Measurements from ENCODE around the gene ATP11C.
"Not testable (repeated sequence)": the region's sequence is repeated elsewhere in the genome, so short reads cannot be mapped to it uniquely, and the experiment has no call there.

The ATP11C gene

GRCh38 chrX:139869796-139870195, 63.1 kb downstream of the ATP11C start:
- TF ChIP-seq, protein P1, sequence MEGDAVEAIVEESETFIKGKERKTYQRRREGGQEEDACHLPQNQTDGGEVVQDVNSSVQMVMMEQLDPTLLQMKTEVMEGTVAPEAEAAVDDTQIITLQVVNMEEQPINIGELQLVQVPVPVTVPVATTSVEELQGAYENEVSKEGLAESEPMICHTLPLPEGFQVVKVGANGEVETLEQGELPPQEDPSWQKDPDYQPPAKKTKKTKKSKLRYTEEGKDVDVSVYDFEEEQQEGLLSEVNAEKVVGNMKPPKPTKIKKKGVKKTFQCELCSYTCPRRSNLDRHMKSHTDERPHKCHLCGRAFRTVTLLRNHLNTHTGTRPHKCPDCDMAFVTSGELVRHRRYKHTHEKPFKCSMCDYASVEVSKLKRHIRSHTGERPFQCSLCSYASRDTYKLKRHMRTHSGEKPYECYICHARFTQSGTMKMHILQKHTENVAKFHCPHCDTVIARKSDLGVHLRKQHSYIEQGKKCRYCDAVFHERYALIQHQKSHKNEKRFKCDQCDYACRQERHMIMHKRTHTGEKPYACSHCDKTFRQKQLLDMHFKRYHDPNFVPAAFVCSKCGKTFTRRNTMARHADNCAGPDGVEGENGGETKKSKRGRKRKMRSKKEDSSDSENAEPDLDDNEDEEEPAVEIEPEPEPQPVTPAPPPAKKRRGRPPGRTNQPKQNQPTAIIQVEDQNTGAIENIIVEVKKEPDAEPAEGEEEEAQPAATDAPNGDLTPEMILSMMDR (IDR thresholded peaks at IDR 0.05; ENCODE audit: low read depth, low read length) = no peak
- no peak overlapping the region for H3K4me3 ChIP-seq (ENCODE audit: low read depth, low read length)

GRCh38 chrX:139864640-139865039, 68.2 kb downstream of the ATP11C start:
- no peak for DNase-seq
- H3K27me3 ChIP-seq (ENCODE audit: insufficient read depth, low read depth, severe bottlenecking) = no peaks in the 10 kb centered on the region
- H3K27ac ChIP-seq = no peak overlapping the region

More at GRCh38 chrX:139869796-139870195, 63.1 kb downstream of the ATP11C start:
- no peaks in the 10 kb centered on the region for H3K27me3 ChIP-seq (ENCODE audit: insufficient read depth, low read depth, severe bottlenecking)
- no peaks in the 10 kb centered on the region for H3K36me3 ChIP-seq
- H3K9me3 ChIP-seq (ENCODE audit: severe bottlenecking) = no peaks in the 10 kb centered on the region
- H3K27ac ChIP-seq = no peak overlapping the region
- DNase-seq = no peak

GRCh38 chrX:139862208-139862607, 70.6 kb downstream of the ATP11C start:
- TF ChIP-seq, protein P1 (IDR thresholded peaks at IDR 0.05; ENCODE audit: low read depth, low read length) = 0 out of 2 replicates have a peak, but pooled peaks have one; percentile 8
- no peaks in the 10 kb centered on the region for H3K36me3 ChIP-seq
- no peak for DNase-seq
- no peak overlapping the region for H3K27ac ChIP-seq
- H3K27me3 ChIP-seq (ENCODE audit: insufficient read depth, low read depth, severe bottlenecking) = peaks cover 7% of the 10 kb centered on the region
- H3K9me3 ChIP-seq (ENCODE audit: severe bottlenecking) = no peaks in the 10 kb centered on the region
- H3K4me3 ChIP-seq (ENCODE audit: low read depth, low read length) = no peak overlapping the region

More at GRCh38 chrX:139864640-139865039, 68.2 kb downstream of the ATP11C start:
- TF ChIP-seq, protein P1 (IDR thresholded peaks at IDR 0.05; ENCODE audit: low read depth, low read length) = no peak
- no peak overlapping the region for H3K4me3 ChIP-seq (ENCODE audit: low read depth, low read length)
- H3K36me3 ChIP-seq = no peaks in the 10 kb centered on the region
- H3K9me3 ChIP-seq (ENCODE audit: severe bottlenecking) = no peaks in the 10 kb centered on the region

DNA sequence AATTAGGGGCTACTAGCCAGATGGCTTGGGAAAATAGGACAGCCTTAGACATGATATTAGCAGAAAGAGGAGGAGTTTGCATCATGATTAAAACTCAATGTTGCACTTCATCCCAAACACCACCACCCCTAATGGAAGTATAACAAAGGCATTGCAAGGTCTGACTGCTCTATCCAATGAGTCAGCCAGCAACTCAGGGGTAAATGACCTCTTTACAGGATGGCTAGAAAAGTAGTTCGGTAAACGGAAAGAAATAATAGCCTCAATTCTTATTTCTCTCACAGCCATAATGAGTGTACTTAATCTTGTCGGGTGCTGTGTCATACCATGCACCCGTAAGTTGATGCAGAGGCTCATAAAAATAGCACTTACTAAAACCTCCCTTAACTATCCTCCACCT, 76.0 kb downstream of the ATP11C start:
- not testable (repeated sequence) for H3K27ac ChIP-seq; DNase-seq; H3K27me3 ChIP-seq (ENCODE audit: insufficient read depth, low read depth, severe bottlenecking); H3K4me3 ChIP-seq (ENCODE audit: low read depth, low read length); H3K36me3 ChIP-seq; H3K9me3 ChIP-seq (ENCODE audit: severe bottlenecking)

DNA sequence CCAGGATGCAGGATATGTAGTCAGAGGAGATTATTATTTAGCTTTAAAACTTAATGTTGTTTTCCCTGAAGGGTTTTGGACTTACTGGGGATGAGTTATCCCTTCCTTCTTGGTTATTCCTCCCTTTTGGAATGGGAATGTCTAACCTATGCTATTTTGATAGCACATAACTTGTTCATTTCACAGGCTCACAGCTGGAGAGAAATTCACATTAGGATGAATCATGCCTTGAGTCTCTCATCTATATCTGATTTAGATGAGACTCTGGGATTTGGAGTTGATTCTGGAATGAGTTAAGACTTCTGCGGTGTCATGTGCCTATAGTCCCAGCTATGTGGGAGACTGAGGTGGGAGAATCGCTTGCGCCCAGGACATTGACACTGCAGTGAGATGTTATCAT, 81.1 kb downstream of the ATP11C start:
- TF ChIP-seq, protein P1 (IDR thresholded peaks at IDR 0.05; ENCODE audit: low read depth, low read length) = no peak

DNA sequence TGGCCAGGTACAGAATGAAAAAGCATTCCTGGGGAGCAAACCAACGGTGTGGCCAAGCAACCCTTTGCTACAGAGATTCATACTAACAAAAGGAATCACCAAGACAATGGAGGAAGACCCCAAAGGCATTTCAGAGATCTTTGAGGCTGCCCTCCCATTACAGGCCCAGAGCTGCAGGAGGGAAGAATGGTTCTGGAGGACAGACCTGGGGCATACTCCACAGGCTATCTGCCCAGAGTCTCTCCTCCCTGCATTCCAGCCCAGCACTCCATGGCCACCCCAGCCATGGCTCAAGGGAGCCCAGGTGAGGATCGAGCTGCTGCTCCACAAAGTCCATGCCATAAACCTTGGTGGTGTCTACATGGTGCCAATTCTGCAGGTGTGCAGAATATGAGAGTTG, 81.9 kb downstream of the ATP11C start:
- Histone ChIP-seq H3K27me3 (ENCODE audit: insufficient read depth, low read depth, severe bottlenecking) (peaks cover 6% of the 10 kb centered on the region), H3K36me3 (no peaks in the 10 kb centered on the region), H3K27ac (no peak overlapping the region), H3K4me3 (ENCODE audit: low read depth, low read length) (no peak overlapping the region), H3K9me3 (ENCODE audit: severe bottlenecking) (no peaks in the 10 kb centered on the region)
- DNase-seq = no peak
- TF ChIP-seq, protein P1 (IDR thresholded peaks at IDR 0.05; ENCODE audit: low read depth, low read length) = no peak

More for the DNA sequence above, 81.1 kb downstream of the ATP11C start:
- no peak for DNase-seq
- Histone ChIP-seq H3K4me3 (ENCODE audit: low read depth, low read length) (no peak overlapping the region), H3K9me3 (ENCODE audit: severe bottlenecking) (no peaks in the 10 kb centered on the region), H3K27ac (no peak overlapping the region), H3K36me3 (no peaks in the 10 kb centered on the region), H3K27me3 (ENCODE audit: insufficient read depth, low read depth, severe bottlenecking) (peaks cover 6% of the 10 kb centered on the region)

Data from WERI-Rb-1 (cell line).